Endothelial cell of umbilical vein (primary cell): ENCODE results near the gene VRK2. TPM values are rescaled to one million over a fixed set of nuclear protein-coding genes. Genes with fewer than 3 reads are reported as not detected.

Source experiments
- BruUV-seq: library from RNA; stranded (reverse); fragments of 400-500 nt; replicated peaks from 2 replicates; lab custom pipeline; 2021; lab: Mats Ljungman, UMichigan
- CTCF ChIA-PET: fragments of 300-600, 350-600 bp; sonication (Branson Sonifier 250); formaldehyde crosslinking; loops from one replicate; lab custom pipeline; 2021; ENCODE audit warnings: antibody characterized with exemption, inconsistent platforms; lab: Charles Lee
- POLR2A ChIA-PET: fragments of 300-600, 350-600 bp; sonication (Branson Sonifier 250); formaldehyde crosslinking; loops from one replicate; lab custom pipeline; 2021; ENCODE audit warnings: antibody characterized with exemption, inconsistent platforms; lab: Charles Lee
- DNase-seq: peaks from one replicate; pipeline ENCODE4 v3.0.0-alpha.2; 2011; ENCODE audit warnings: low read depth, low spot score
- FAIRE-seq: peaks from 2 replicates; lab custom pipeline; 2011; peaks lifted over from hg19 to GRCh38; lab: Jason Lieb, UNC
- H2AFZ ChIP-seq: 2 replicates; pipeline ENCODE4 v1.6.0; 2012; ENCODE audit warnings: low read depth, low read length, control low read depth, inconsistent platforms
- H3K27ac ChIP-seq: 2 replicates; pipeline ENCODE4 v1.5.1; 2011; ENCODE audit warnings: low read depth, mild to moderate bottlenecking, control low read depth, low read length, moderate library complexity; ENCODE audit not compliant: insufficient read depth
- H3K27me3 ChIP-seq, 2 experiments: 2 replicates each; pipeline versions ENCODE4 v1.6.0 to v1.6.1; 2011; ENCODE audit warnings: low read length in 2 of 2, mixed read lengths in 1 of 2; ENCODE audit not compliant: control insufficient read depth in 2 of 2, insufficient read depth in 2 of 2
- H3K36me3 ChIP-seq, 2 experiments: 2 replicates in 1 of 2; 3 replicates in 1 of 2; pipeline ENCODE4 v1.5.1; 2011; ENCODE audit warnings: low read length in 2 of 2, mild to moderate bottlenecking in 1 of 2, moderate library complexity in 1 of 2; ENCODE audit not compliant: control insufficient read depth in 2 of 2, insufficient read depth in 2 of 2; ENCODE audit errors: extremely low read depth in 1 of 2
- H3K4me1 ChIP-seq: 3 replicates; pipeline ENCODE4 v1.5.1; 2011; ENCODE audit warnings: mild to moderate bottlenecking, low read length; ENCODE audit not compliant: control insufficient read depth, insufficient read depth; ENCODE audit errors: extremely low read depth
- H3K4me2 ChIP-seq: 2 replicates; pipeline ENCODE4 v1.6.1; 2011; ENCODE audit warnings: low read length, control low read depth, mixed read lengths; ENCODE audit not compliant: insufficient read depth
- H3K4me3 ChIP-seq, 3 experiments: fragments of 200-600 bp in 1 of 3; sonication (generic), shearing (Covaris generic) in 1 of 3; replicated peaks in 1 of 3; 2 replicates each; pipeline ENCODE4 v1.5.1; 2011 to 2016; ENCODE audit warnings: control low read depth in 3 of 3, low read length in 3 of 3, mild to moderate bottlenecking in 2 of 3, inconsistent platforms in 1 of 3, low read depth in 1 of 3, moderate library complexity in 1 of 3; ENCODE audit not compliant: insufficient read depth in 1 of 3
- H3K79me2 ChIP-seq: 2 replicates; pipeline ENCODE4 v1.6.0; 2012; ENCODE audit warnings: low read length, inconsistent platforms; ENCODE audit not compliant: control insufficient read depth, insufficient read depth
- H3K9ac ChIP-seq: replicated peaks from 2 replicates; pipeline ENCODE3; 2011; ENCODE audit warnings: low read length, control low read depth; ENCODE audit not compliant: insufficient read depth; ENCODE audit errors: extremely low read depth
- H3K9me1 ChIP-seq: replicated peaks from 3 replicates; pipeline ENCODE4 v1.6.0; 2011; ENCODE audit warnings: mild to moderate bottlenecking, low read length; ENCODE audit not compliant: control insufficient read depth, insufficient read depth; ENCODE audit errors: extremely low read depth
- H3K9me3 ChIP-seq: replicated peaks from 2 replicates; pipeline ENCODE4 v1.5.1; 2012; ENCODE audit warnings: low read length, inconsistent platforms; ENCODE audit not compliant: control insufficient read depth, insufficient read depth
- H4K20me1 ChIP-seq: replicated peaks from 2 replicates; pipeline ENCODE3; 2011; ENCODE audit warnings: mild to moderate bottlenecking, low read length; ENCODE audit not compliant: control insufficient read depth, insufficient read depth; ENCODE audit errors: extremely low read depth
- CTCF ChIP-seq, 2 donors: IDR thresholded peaks; 1 replicate in 1 of 2; 2 replicates in 1 of 2; pipeline ENCODE4 v1.5.1; 2011; ENCODE audit warnings: low read length in 2 of 2, mild to moderate bottlenecking in 2 of 2, moderate library complexity in 2 of 2, control low read depth in 1 of 2, inconsistent platforms in 1 of 2, low read depth in 1 of 2; ENCODE audit not compliant: insufficient read depth in 1 of 2; ENCODE audit errors: extremely low read depth in 1 of 2
- EZH2 ChIP-seq: IDR thresholded peaks from 2 replicates; pipeline ENCODE4 v1.6.1; 2012; ENCODE audit warnings: borderline replicate concordance, low read depth, mild to moderate bottlenecking, moderate library complexity, low read length, inconsistent platforms; ENCODE audit not compliant: severe bottlenecking
- FOS ChIP-seq: IDR thresholded peaks from 2 replicates; pipeline ENCODE4 v1.6.1; 2011; ENCODE audit warnings: mild to moderate bottlenecking, low read length, moderate library complexity, borderline replicate concordance; ENCODE audit not compliant: insufficient read depth
- GATA2 ChIP-seq: IDR thresholded peaks from 2 replicates; pipeline ENCODE4 v1.7.0; 2011; ENCODE audit warnings: low read depth, mild to moderate bottlenecking, moderate library complexity, mixed read lengths, low read length; ENCODE audit not compliant: insufficient read length, insufficient read depth
- JUN ChIP-seq: IDR thresholded peaks from 2 replicates; pipeline ENCODE4 v1.6.1; 2011; ENCODE audit warnings: borderline replicate concordance, low read depth; ENCODE audit not compliant: insufficient read length, insufficient read depth
- MYC ChIP-seq: IDR thresholded peaks from one replicate; pipeline ENCODE4 v1.6.1; 2011; ENCODE audit warnings: mild to moderate bottlenecking, low read depth, low read length
- POLR2A ChIP-seq: IDR thresholded peaks from 2 replicates; pipeline ENCODE4 v1.6.1; 2012; ENCODE audit warnings: low read depth, mild to moderate bottlenecking, control low read depth, low read length
- POLR2AphosphoS5 ChIP-seq: IDR thresholded peaks from 2 replicates; pipeline ENCODE4 v1.6.1; 2012; ENCODE audit warnings: low read depth, mild to moderate bottlenecking, control low read depth, low read length, moderate library complexity; ENCODE audit not compliant: insufficient read depth
- dilution Hi-C: fragments of 300-500 bp; cut with MboI; formaldehyde crosslinking; loops from one replicate; pipeline ENCODE4 v1.15.0; 2019; ENCODE audit warnings: low sequenced_read_pairs; ENCODE audit not compliant: extremely low pct_ligation_motif_present
- intact Hi-C: fragments of 100-400 bp; cut with micrococcal nuclease; formaldehyde crosslinking; loops from one replicate; pipeline ENCODE4 v1.10.0; 2022
- polyA plus RNA-seq, 4 experiments: library from polyadenylated mRNA; depleted of rRNA in 3 of 4; stranded (reverse) in 3 of 4; unstranded in 1 of 4; fragments of >200 nt; gene quantifications; 2 replicates each; pipeline versions ENCODE4 v1.2.1 to v1.2.3, GENCODE V29; 2011 to 2012; ENCODE audit warnings: missing spikeins in 1 of 4
- total RNA-seq: library from RNA; stranded (reverse); gene quantifications from 2 replicates; pipeline ENCODE4 v1.2.3, GENCODE V29; 2021
- TF ChIP-seq, protein P1 (sequence below): IDR thresholded peaks from 2 replicates; pipeline ENCODE4 v1.6.1; 2011; ENCODE audit not compliant: insufficient read depth, insufficient read length

Gene VRK2
- total and polyA plus RNA-seq, 2 donors (not counting 3 experiments of a cell fraction or from before 2014, with no cell fraction given) = 11.2 to 35.2 TPM

DNA sequence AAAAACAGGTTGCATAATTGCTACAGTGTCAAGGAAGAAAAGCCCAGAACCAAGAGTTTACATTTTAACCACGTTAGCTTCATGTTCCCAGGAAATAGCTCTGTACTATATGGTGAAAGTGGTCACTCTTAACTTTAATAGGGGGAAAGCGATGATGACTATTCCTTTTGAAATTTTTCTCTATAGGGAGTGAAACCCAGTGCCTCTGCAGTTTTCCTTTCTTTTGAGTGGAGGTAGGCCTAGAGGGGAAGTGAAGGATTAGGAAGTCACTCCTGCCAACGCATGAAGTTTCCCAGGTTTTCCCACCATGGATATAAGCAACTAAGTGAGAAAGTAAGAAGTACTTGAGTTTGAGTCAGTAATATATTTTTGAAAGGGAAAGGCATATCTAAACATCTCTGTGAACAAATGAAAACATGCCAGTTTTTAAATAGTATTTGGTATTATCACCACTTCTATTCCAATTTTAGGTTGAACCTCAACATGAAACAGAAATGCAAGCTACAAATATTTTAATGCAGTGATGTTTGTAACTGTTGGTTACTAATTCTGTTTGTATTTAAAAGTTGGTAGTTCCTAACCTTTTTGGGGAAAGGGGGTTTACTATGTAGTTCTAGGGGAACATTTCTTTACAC, 91.9 kb downstream of the VRK2 start:
- no TSS peak for BruUV-seq
- no peak for FAIRE-seq

More for the DNA sequence above, 91.9 kb downstream of the VRK2 start:
- Histone ChIP-seq H3K4me3 (no peak overlapping the region), H3K9me3 (no peaks in the 10 kb centered on the region), H3K9me1 (no peaks in the 10 kb centered on the region), H3K27me3 (no peaks in the 10 kb centered on the region), H3K79me2 (no peaks in the 10 kb centered on the region), H4K20me1 (no peaks in the 10 kb centered on the region), H3K4me2 (no peak overlapping the region), H3K9ac (no peak overlapping the region), H3K27ac (peak overlapping the region; percentile 48), H3K4me1 (peaks cover 16% of the 10 kb centered on the region), H2AFZ (no peak overlapping the region), H3K36me3 (peaks cover 0 to 4% of the 10 kb centered on the region in 2 experiments)
- intact Hi-C loops = loop anchor here (5.0 kb wide), 1 partner anchor 231 kb away; no protein-coding TSS in a partner anchor
- CTCF ChIA-PET = no interaction called here
- DNase-seq = no peak
- no peak for TF ChIP-seq POLR2A
- TF ChIP-seq GATA2 = no peak
- TF ChIP-seq MYC = no peak
- TF ChIP-seq FOS = no peak
- TF ChIP-seq, protein P1, sequence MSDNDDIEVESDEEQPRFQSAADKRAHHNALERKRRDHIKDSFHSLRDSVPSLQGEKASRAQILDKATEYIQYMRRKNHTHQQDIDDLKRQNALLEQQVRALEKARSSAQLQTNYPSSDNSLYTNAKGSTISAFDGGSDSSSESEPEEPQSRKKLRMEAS = no peak
- TF ChIP-seq JUN = no peak
- no peak for TF ChIP-seq POLR2AphosphoS5
- TF ChIP-seq CTCF (IDR thresholded peaks at IDR 0.05; ENCODE audit: extremely low read depth in 1 of 2, insufficient read depth in 1 of 2, low read depth in 1 of 2, low read length in 2 of 2) = no peak
- TF ChIP-seq EZH2 = no peak
- POLR2A ChIA-PET = no interaction called here
- dilution Hi-C loops = no loop called here
